GM12874 (cell line): Measurements from ENCODE around the gene TSHZ2.

Source experiments
- TF ChIP-seq, protein P1 (sequence below): IDR thresholded peaks from 2 replicates; pipeline ENCODE4 v1.5.1; 2011; ENCODE audit warnings: low read depth, mild to moderate bottlenecking, control low read depth, low read length, moderate library complexity; ENCODE audit not compliant: insufficient read depth

TSHZ2 gene

DNA sequence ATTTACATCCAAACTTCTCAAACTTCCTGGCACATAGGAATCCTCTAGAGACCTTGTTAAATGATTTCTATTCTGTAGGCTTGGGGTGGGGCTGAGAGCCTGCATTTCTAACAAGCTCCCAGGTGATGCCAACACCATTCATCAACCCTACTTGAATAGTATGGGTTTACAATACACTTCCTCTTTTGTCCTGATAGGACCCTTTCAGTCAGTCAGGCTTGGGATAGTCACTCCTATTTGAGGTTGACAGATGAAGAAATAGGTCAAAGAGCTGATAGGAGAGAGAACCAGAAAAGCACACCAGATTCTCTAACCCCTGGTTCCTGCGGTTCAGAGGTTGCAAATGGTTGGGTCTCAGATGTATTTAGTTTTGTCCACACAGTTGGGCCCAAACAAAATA is 273.4 kb downstream of the TSHZ2 start:
- TF ChIP-seq, protein P1, sequence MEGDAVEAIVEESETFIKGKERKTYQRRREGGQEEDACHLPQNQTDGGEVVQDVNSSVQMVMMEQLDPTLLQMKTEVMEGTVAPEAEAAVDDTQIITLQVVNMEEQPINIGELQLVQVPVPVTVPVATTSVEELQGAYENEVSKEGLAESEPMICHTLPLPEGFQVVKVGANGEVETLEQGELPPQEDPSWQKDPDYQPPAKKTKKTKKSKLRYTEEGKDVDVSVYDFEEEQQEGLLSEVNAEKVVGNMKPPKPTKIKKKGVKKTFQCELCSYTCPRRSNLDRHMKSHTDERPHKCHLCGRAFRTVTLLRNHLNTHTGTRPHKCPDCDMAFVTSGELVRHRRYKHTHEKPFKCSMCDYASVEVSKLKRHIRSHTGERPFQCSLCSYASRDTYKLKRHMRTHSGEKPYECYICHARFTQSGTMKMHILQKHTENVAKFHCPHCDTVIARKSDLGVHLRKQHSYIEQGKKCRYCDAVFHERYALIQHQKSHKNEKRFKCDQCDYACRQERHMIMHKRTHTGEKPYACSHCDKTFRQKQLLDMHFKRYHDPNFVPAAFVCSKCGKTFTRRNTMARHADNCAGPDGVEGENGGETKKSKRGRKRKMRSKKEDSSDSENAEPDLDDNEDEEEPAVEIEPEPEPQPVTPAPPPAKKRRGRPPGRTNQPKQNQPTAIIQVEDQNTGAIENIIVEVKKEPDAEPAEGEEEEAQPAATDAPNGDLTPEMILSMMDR, result no peak

DNA sequence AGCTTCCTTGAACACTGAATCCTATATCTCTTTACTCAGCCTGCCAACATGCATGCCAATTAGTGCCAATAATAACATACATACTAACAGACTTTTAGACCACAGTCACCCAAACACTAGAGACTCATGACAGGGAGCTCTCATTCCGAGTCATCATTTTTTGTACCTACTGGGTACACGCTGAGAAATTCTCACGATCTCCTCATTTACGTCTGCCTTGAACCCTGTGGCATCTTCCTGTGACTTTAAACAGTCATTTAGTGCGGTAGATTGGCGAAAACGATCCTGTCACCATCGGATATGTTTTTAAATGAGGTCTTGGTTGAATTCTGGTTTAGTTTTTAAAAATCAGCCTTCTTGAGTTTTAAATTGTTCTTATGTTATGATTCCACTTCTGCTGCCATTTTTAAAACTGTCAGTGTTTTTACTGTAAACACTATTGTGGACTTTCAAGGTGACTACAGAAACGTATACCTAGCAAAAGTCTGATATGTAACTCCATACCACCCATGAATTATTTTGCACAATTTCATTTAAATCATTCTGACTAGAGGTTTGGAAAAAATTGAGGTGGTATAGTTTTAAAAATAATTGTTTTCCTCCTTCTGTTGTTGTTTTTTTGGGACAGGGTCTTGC is 275.4 kb downstream of the TSHZ2 start:
- TF ChIP-seq, protein P1, result no peak

DNA sequence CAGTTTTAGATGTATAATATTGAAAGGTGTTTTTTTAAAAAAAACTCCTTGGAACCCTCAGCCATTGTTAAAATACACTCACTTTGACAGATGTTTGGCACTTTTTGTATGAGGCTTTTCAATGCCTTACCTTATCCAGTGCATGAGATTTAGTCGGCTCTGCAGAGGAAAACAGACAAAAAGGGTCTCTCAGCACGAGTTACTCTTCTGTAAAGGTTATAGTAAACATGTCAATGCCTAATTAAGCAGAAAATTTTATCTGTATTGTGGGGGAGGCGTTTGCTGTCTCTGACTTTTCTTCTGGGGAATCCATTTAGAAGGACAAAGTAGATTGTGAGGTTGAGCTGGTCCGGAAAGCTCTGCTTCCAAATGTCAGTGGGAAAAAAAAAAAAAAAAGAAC is 278.3 kb downstream of the TSHZ2 start:
- TF ChIP-seq, protein P1, result no peak

DNA sequence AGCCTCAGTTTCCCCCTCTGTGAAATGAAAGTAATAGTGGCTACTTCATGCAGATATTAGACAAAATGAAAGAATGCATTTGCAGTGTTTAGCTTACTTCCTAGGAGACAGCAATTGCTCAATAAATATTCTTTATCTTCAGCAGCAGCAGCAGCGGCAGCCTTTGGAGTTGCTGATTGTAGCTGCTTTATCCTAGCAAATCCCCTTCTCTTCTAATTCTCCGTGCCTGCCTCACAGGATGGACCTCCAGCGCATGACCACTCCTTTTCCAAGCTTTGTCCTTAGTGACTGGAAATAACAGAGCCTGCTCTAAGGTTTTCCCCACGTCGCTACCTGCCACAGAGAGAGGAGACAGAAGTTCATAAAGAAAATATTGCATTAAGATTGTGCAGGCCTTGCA is 279.8 kb downstream of the TSHZ2 start:
- TF ChIP-seq, protein P1, result no peak

DNA sequence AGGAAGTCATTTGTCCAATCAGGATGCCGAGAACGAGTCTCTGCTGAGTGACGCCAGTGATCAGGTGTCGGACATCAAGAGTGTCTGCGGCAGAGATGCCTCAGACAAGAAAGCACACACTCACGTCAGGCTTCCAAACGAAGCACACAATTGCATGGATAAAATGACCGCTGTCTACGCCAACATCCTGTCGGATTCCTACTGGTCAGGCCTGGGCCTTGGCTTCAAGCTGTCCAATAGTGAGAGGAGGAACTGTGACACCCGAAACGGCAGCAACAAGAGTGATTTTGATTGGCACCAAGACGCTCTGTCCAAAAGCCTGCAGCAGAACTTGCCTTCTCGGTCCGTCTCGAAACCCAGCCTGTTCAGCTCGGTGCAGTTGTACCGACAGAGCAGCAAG is 281.5 kb downstream of the TSHZ2 start:
- TF ChIP-seq, protein P1, result no peak

DNA sequence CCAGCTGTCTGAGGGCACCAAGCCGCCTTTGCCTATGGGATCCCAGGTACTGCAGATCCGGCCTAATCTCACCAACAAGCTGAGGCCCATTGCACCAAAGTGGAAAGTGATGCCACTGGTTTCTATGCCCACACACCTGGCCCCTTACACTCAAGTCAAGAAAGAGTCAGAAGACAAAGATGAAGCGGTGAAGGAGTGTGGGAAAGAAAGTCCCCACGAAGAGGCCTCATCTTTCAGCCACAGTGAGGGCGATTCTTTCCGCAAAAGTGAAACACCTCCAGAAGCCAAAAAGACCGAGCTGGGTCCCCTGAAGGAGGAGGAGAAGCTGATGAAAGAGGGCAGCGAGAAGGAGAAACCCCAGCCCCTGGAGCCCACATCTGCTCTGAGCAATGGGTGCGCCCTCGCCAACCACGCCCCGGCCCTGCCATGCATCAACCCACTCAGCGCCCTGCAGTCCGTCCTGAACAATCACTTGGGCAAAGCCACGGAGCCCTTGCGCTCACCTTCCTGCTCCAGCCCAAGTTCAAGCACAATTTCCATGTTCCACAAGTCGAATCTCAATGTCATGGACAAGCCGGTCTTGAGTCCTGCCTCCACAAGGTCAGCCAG is 283.0 kb downstream of the TSHZ2 start:
- TF ChIP-seq, protein P1, result no peak

DNA sequence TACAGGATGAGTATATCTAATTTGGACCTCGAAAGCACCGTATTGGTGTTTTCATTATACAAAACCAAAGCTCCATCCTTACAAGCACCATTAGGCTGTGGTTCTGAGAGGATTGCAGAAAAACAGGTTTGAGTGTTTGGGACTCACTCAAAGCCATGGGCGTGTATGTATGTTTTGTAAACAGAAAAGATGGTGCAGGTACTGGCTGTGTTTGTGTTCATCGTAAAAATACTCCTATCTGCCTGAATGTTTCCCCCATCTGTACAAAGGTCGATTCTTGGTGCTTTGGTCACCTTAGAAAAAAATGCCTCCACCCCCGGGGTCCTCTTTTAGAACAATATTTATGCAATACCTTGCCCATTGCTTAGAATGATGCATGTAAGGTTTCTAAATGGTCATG is 286.6 kb downstream of the TSHZ2 start:
- TF ChIP-seq, protein P1, result no peak

DNA sequence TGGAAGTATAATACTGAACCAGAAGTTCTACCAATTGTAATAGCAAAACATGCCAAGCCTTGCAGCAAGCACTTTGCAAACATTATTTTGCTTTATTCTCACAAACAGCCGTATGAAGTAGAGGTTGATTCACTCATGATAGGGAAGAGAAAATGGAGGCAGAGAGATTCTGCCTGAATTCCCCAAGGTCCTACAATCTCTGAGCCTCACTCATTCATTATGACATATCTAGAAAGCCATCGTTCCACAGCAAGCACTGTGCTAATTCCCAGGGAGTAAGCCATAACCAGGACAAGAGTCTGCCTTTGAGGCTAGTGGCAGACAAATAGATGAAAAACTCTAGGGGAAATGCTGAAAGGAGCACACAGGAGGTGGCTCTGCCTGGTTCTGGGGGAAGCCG is 288.0 kb downstream of the TSHZ2 start:
- TF ChIP-seq, protein P1, result no peak
